ENCODE data around the gene NECAB2.

NECAB2 gene

DNA sequence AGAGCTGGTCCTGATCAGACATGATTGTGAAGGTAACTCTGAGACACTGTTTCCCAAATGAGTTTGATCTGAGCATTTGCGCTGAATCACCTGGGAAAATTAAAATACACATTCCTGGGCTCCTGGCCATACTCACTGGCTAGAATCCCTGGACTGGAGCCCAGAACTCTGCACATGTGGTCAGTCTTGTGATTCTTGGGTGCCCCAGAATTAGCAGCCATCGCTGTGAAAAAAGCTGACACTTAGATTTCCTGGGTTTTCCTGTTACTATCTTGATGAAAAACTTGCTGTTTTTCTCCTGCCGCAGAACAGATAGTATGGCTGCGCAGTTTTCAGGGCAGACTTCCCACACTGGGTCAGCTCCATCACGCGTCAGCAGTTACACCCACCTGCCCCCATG, 24.6 kb downstream of the NECAB2 start:
- no peak for DNase-seq (ENCODE audit: low read depth, low spot score)

DNA sequence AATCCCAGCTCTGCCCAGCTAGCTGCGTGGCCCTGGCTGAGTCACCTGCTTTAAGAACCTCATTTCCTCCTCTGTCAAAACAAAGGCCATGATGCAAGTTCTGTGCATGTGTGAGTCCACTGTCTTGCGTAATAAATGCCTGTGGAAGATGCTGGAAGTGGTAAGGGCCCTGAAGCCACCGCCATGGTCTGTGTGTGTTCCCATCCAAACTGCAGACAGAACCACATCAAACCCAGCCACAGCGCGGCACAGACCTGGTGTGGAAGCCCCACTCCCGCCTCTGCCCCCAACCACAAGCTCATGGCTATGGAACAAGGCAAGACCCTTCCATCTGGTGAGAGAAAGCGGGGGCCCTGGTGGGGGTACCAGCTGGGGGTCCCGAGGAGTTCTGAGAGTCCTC, 26.0 kb downstream of the NECAB2 start:
- no peak for DNase-seq (ENCODE audit: low read depth, low spot score)

- DNase-seq (ENCODE audit: low read depth, low spot score): no peak
These were observed 26.7 kb downstream of the NECAB2 start for GRCh38 chr16:83994703-83995102.

- peak; percentile 40 for DNase-seq (ENCODE audit: low read depth, low spot score)
These were observed 27.7 kb downstream of the NECAB2 start for GRCh38 chr16:83995754-83996153.

- no peak for DNase-seq (ENCODE audit: low read depth, low spot score)
These were observed 28.6 kb downstream of the NECAB2 start for GRCh38 chr16:83996481-83997252.

- no peak for DNase-seq (ENCODE audit: low read depth, low spot score)
These were observed 30.0 kb downstream of the NECAB2 start for GRCh38 chr16:83998091-83998490.

- DNase-seq (ENCODE audit: low read depth, low spot score): no peak
These were observed 33.1 kb downstream of the NECAB2 start for GRCh38 chr16:84000989-84001642.

DNA sequence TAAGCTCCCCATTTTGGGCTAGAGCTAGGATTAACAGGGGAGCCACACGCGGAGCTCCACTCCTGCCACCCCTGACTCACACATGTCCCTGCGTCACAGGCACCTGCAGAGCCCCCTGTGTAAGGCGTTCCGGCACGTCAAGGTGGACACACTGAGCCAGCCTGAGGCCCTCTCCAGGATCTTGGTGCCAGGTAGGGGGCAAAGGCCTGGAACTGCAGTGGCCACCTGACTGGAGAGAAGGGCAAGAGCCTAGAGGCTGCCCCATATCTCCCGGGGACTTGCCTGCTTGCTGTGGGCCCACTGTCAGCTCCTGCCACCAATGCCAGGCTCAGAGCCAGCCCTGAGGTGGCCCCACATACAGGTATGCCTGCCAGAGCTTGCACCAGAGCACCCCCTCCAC, 33.7 kb downstream of the NECAB2 start:
- DNase-seq (ENCODE audit: low read depth, low spot score): no peak

DNA sequence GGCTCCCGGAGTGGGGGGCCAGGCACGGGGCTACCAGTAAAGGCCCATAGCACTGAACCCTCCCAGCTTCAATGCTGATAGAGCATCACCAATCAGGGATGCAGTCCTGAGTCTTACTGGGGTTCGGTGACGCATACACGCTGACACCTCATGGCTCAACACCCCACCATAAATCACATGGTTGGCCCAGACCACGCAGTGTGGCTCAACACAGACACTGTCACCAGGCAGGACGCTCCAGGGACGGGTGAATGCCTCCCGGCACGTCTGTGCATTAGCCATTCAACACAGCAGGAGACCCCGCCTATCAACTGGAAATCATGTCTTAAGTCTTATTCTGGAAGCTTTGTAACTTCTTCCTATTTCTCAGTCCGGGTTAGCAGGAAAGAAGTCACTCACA, 35.0 kb downstream of the NECAB2 start:
- DNase-seq (ENCODE audit: low read depth, low spot score): no peak

- DNase-seq (ENCODE audit: low read depth, low spot score): no peak
These were observed 36.4 kb downstream of the NECAB2 start for GRCh38 chr16:84004442-84004841.

- DNase-seq (ENCODE audit: low read depth, low spot score): no peak
These were observed 37.3 kb downstream of the NECAB2 start for GRCh38 chr16:84005391-84005790.

DNA sequence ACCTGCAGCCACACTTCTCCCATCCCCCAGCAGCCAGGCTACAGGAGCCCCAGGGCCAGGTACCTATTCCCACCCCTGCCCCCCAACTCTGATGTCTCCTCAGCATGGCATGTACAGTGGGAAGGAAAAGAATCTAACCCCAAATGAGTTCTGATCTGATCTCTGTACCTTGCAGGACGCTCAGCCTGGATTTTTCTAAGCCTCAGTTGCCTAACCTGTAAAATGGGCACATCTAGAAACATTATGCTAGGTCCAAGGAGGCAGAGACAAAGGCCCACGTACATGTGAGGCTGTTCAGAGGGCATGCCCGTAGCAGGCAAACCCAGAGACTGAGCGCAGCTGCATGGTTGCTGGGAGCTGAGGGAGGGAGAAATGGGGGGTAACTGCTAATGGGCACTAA, 39.5 kb downstream of the NECAB2 start:
- no peak for DNase-seq (ENCODE audit: low read depth, low spot score)

DNA sequence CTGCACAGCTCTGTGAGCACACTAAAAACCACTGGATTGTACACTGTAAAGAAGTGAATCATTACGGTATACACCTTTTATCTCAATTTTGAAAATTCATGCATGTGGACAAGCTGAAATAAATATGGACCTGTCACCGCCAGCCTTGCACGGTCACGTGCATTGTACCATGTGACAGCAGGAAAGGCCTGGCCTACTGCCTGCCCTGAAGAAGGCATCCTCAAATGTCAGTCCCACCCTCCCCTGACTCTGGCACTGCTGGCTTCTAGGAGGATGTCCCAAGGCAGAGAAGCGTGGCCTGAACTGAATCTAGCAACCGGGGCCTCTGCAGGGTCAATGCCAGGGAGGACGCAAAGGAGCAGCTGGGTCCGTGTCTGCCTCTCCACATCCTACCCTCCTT, 39.9 kb downstream of the NECAB2 start:
- no peak for DNase-seq (ENCODE audit: low read depth, low spot score)

DNA sequence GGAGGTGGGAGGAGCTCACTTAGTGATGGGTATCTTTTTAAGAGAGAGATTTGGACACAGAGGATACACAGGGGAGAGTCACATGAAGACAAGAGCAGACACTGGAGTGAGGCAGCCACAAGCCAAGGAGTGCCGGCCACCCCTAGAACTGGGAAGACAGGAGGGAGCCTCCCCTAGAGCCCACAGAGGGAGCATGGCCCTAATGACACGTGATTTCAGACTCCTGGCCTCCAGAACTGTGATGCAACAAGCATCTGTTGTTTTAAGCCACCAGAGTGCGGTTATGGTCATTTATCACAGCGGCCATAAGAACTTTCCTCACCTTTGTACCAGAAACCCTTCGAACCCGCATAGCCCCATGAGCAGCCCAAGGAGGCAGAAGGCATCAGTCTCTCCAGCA, 41.2 kb downstream of the NECAB2 start:
- DNase-seq (ENCODE audit: low read depth, low spot score): no peak

- peak; percentile 87 for DNase-seq (ENCODE audit: low read depth, low spot score)
These were observed 45.9 kb downstream of the NECAB2 start for GRCh38 chr16:84013787-84014569.

DNA sequence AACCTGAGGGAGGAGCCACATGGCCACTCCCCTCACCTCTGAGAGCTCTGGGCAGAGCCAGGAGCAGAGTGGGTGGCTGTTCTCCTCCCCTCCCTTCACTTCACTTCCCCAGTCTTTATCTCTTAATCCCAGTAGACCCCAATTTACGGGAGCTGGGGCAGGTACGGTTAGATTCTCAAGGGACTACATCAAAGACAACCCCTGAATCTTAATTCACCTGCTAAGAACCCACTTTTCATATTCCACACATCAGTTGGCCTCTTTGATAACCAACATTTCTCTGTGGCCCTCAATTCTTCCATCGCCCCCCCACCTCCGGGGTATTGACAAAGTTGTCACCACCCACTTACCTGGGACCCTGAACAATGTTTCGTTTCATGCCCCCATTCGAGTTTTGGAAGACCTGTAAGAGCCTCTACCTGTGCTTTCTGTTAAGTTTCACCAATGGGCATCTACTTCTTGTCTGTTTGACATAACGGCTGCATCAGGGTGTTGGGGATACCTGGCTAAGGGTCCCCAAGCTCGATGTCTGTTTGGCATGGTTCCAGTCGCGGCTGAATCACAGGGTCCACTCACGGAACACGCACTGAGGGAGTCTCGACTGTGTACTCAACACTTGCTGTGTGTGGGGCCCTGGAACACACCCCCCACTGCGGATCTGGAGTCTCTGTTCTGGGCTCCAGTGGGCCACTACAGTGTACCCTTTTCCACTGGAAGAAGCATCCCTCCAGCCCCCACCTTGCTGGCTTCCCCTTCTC, 46.7 kb downstream of the NECAB2 start:
- DNase-seq (ENCODE audit: low read depth, low spot score): no peak

DNA sequence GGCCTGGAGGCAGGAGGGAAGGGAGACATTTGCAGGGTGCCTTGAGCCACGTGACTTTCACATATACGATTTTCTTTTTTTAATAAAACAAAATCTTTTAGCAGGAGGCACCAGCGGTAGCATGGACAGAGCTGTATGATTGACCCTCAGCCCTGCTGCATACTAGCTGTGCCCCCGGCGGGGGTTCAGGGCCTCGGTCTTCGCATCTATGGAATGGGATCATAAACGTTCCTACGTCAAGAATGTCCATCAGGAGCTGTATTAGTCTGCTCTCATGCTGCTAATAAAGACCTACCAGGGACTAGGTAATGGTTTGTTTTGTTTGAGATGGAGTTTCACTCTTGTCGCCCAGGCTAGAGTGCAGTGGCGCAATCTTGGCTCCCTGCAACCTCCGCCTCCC, 47.4 kb downstream of the NECAB2 start:
- DNase-seq (ENCODE audit: low read depth, low spot score): no peak

DNA sequence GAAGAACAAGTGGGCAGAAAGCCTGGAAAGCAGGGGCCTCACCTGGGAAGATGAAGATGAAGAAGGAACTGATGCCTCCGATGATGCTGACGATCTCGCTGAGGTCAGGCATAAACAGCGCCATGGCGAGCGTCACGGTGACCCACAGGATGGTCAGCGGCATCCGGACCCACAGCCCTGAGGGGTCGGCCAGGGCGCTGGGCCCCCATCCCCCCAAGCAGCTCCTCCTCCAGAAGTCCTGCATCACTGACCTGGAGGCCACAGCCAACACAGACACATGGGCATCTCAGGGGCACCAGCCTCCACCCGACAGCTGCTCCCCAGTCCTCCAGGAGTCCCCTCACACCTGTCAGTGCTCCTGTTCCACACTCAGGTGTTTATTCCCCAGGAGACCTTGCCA, 48.4 kb downstream of the NECAB2 start:
- DNase-seq (ENCODE audit: low read depth, low spot score): no peak

- DNase-seq (ENCODE audit: low read depth, low spot score): no peak
These were observed 50.7 kb downstream of the NECAB2 start for GRCh38 chr16:84018710-84019109.

GRCh38 chr16:84020353-84020752, 52.3 kb downstream of the NECAB2 start:
- no peak for DNase-seq (ENCODE audit: low read depth, low spot score)

- no peak for DNase-seq (ENCODE audit: low read depth, low spot score)
These were observed 53.4 kb downstream of the NECAB2 start for GRCh38 chr16:84021488-84021887.

GRCh38 chr16:84022644-84023043, 54.6 kb downstream of the NECAB2 start:
- DNase-seq (ENCODE audit: low read depth, low spot score): no peak

Data from iPS DF 19.7 (cell line).